HG03558 (cell line): ENCODE results near the gene ZBTB43.

ENCODE experiments used
- ATAC-seq: cut with Tn5 transposase; IDR thresholded peaks from one replicate; pipeline ENCODE4 v1.9.1; 2021; ENCODE audit warnings: moderate number of reproducible peaks; ENCODE audit not compliant: unreplicated experiment; ENCODE audit errors: extremely low read depth

ZBTB43 gene

DNA sequence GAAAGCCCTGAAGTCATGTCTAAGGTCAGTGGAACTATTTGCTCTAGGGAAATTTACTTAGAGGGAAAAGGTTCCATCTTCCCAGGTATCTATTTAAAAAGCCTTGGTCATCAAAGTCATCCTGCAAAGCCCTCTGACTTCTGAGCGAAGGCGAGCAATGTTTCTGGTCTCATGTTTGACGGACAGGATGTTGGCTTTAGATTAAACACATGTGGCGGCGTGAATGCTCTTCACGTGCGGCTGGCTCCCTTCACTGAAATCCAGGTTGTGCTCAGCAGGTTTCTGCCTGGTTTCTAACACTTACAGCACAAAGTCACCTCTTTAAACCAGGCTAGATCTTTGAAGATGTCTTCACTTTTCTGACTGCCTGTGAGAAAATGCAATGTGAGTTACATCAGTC lies 49.9 kb downstream of the ZBTB43 start:
- ATAC-seq = no peak

DNA sequence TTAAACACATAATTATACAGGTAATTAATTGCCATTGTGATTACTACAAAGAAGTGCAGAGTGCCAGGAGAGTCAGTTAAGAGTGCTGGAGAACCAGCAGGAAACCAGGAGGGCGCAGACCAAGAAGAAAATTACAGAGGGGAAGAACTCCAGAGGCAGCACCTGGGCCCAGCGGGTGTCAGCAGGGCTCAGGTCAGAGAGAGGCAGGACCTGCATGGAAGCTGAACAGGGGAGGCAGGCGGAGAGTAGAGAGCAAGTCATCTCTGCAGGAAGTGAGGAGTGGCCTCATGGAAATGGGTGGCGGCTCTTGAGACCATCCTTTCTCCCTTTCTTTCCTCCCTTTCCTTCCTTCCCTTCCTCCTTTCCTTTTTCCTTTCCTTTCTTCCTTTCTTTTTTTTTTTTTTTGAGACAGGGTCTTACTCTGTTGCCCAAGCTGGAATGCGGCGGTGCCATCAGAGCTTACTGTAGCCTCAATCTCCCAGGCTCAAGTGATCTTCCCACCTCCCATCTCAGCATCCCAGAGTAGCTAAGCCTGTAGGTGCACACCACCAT lies 51.6 kb downstream of the ZBTB43 start:
- ATAC-seq = no peak

DNA sequence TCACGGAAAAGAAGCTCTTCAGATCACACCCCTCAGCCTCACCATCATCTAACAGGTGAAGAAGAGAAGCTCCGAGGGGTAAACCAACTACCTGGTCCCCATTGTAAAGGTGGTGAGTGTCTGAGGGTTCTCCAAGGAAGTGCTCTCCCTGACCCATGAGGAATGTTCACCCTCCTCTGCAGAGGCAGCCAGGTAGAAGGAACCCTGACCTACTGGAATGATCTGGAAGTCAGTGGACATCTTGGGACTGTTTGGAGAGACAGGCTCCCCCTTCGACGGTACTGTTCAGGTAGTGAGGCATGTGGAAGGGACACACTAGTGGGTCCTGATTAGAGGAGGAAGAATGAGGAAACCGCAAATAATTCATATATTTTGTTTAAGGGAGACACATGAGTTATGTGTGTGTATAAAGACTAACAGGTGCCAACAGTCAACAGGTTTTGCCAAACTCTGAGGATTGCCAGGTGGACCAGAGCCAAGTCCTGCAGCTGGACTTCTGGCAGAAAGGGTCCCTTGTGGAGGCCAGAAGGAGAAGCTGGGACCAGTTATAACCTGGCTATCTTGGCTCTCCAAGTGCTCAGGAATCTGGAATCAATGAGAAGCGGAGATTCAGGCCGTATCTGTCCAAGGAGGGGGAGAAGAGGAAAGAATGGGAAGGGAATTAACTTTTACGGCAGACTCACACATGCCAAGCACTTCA lies 52.6 kb downstream of the ZBTB43 start:
- no peak for ATAC-seq

DNA sequence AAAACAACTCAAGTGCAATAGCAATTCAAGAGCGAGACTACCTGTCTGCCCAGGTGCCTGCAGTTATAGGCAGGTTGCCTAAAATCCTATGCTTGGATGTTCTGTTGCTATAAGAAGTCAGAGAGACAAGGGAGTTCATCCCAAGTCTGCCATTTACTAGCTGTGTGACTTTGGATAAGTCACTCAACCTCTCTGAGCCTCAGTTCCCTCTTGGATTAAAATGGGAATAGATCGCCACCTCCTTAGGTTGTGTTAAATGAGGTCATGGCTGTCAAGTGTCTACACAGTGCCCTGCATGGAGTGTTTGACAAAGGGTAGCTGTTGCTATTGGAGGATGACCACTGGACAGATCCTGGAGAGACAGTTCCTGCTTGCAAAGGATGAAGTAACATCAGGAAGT lies 54.3 kb downstream of the ZBTB43 start:
- no peak for ATAC-seq

DNA sequence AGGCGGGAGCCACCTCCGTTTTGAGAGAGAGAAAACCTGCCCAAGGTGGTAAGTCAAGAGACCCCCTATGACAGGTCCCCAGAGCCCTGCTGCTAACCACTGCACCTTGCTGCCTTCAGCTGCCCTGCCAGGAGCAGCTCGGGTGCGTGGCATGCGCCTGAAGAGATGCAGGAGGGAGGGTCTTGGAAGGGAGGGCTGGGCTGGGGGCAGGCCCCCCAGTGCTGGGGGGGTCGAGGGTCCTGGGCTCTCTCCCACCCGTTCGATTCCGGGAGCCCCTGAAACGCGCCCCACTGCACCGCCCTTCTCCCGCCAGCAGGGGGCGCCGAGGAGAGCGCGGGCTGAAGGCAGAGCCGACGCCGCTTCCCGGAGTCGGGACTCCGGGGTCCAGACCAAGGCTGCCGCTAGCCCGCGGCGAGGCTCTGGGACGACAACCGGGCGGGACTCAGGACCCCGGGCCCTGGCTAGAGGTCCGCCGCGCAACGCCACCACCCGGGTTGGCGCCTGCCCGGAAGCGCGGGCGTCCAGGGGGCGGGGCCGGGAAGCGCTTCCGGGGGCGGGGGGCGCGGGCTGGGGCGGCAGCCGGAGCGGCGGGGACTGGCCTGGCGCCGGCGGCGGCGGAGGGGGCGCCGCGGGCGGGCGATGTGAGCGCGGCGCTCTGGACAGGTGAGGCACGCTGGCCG lies 55.4 kb downstream of the ZBTB43 start, which contains the start of gene ZBTB34:
Gene ZBTB34 (plus strand): TSS at position 563 of the 680 bp plus-strand sequence. CDS start 18,761 bp downstream, outside the sequence.
- no peak for ATAC-seq

DNA sequence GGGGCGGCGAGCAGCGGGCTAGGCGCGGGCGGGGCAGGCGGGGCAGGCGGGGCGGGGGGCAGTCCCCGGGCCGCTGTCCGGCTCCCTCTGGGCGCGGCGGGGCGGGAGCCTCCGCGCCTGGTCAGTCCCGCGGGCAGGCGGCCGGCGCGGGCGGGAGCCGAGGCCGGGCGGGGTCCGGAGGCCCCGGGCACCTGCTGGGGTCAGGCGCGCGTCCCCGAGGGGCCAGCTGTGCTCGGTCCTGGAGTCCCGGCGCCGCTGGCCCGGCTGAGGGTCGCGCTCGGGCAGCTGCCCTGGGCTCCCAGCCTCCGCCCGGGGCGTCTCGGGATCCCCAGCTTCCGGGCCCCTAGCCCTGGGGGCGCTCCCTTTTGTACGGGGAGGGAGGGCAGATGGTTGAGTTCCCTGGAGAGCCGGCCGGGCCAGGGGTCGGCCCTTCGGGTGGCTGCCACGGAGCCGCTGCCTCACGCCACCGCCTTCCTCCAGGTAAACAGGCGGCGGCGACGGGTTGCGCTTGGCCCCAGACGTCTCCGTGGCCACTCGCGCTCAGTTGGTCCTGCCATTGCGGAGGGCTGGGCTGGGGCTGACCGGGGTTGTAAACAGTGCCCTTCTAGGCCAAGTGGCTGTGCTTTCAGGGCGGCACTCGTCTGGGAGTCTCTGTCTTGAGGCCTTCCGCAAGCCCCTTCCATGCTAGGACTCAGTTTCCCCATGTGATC lies 56.1 kb downstream of the ZBTB43 start:
- no peak for ATAC-seq

DNA sequence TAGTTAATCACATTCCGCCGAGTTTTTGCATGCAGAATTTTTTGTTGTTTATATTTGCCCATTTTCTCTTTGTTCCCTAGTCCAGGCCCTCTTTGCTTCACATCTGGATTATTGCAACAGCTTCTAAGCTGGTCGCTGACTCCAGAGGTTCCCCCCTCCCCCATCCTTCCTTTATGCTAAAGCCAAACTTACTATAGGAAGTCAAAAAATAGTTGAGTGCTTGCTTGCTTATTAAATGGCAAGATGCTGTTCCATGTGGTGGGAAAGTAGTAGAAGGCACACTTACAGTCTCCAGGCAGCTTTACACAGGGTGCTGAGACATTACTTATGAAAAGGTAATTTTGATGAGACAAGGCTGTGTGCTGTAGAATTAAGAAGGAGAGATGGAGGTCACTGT lies 56.9 kb downstream of the ZBTB43 start:
- ATAC-seq = no peak

DNA sequence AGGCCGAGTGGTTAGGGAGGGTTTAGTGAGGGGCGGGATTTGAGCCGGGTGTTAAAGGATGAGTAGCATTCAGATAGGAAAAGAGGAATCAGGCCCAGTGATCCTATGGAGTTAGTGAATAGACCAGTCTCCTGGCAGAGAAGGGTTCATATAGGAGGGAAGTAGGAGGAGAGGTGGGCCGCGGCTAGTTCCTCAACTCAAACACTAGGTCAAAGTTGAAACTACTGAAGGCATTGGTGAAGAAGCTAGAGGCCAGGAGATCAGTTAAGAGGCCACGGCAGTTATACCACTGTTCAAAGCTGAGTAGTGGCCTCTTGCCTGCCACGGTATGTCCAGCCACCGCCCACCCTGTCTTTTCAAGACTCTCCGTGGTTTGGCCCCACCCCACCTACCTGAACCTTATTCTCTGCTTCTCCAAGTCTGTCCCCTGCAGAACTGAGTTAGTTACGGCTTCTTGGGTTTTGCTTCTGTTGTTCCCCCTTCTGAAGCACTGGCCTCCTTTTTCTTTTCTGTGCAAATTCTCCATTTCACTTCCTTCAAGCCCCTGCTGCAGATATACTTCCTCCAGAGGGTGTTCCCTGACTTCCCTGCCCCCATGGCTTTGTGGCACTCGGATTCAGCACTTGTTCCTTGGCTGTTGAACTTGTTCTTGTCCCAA lies 57.4 kb downstream of the ZBTB43 start:
- ATAC-seq = no peak

DNA sequence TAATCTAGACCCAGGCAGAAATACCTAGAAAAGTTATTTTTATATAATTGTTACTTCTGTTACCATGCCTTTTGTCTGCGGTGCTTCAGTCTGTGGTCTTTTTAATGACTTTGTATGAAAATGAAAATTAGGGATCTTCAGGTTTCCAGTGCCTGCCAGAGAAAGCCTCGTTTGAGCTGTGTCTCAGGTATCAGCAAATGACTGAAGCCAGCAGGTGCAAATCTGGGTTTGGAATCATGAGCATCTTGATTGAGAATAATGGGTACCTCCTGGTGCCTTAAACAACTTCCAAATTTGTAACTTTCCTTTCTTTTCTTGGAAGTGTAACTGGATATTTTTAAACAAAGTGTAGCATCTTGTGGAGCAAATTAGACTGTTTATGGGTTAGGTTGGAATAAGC lies 59.9 kb downstream of the ZBTB43 start:
- ATAC-seq = no peak

DNA sequence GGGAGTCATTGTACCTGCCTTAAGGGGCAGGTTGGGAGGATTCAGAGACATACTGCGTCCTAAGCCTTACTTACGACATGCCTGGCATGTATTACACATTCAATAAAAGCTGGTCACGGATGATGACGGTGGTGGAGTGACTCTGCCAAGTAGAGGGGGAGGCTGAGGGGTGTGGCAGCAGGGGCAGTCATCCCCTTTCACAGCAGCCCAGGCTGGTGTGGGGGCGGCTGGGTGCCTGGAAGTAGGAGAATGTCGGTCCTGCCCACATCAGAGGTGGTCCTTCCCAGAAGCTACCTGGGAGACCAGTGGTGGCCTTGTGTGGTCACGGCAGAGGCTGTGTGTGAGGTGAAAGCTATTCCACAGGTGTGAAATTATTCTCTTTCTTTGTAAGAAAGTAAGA lies 64.5 kb downstream of the ZBTB43 start:
- no peak for ATAC-seq

DNA sequence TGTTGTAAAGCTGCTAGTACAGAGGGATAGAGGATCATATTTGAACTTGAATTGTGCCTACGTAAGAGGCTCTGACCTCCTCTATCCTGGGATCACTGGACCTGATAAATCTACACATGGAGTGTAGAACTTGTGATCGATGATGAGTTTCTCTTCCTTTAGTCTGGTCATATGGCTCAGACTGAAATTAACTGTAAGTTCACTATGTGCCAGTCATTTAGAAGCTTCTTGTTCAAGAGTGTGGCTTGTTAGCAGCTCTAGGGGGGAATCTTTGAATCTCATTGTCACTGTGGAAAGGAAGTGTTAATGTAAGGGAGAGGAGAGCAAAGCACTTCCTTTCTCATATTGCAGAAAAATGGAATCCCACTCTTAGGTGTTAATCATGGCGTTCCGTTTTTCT lies 67.7 kb downstream of the ZBTB43 start:
- ATAC-seq = no peak

DNA sequence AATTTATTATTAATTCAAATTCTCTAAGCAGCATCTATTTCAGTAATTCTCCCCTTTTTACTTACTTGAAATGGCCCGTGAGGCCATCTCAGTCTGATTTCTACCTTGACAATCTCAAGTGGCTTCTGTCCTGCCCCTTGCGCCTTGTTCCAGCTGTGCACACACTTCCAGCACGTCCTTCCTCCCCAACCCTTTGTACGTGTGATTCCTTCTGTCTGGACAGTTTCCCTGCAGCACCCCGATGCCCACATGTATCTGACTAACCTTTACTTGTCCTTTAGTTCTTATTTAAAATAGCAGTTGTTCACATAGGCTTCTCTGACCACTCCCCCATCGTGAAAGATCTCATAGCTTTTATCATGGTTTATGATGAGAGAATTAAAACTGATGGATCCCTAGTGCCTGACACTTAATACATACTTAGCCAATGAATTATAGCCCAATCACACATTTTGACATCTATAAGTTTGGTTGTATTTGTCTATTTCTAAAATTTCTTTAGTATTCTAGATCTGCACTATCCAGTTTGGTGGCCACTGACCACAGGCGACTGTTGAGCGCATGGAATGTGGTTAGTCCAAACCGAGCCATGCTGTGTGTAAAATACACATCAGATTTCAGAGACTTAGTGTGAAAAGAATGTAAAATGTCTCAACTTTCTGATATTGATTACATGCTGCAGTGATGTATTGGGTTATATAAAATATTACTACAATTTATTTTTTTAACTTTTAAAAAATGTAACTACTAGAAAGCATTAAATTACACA lies 69.9 kb downstream of the ZBTB43 start:
- no peak for ATAC-seq

DNA sequence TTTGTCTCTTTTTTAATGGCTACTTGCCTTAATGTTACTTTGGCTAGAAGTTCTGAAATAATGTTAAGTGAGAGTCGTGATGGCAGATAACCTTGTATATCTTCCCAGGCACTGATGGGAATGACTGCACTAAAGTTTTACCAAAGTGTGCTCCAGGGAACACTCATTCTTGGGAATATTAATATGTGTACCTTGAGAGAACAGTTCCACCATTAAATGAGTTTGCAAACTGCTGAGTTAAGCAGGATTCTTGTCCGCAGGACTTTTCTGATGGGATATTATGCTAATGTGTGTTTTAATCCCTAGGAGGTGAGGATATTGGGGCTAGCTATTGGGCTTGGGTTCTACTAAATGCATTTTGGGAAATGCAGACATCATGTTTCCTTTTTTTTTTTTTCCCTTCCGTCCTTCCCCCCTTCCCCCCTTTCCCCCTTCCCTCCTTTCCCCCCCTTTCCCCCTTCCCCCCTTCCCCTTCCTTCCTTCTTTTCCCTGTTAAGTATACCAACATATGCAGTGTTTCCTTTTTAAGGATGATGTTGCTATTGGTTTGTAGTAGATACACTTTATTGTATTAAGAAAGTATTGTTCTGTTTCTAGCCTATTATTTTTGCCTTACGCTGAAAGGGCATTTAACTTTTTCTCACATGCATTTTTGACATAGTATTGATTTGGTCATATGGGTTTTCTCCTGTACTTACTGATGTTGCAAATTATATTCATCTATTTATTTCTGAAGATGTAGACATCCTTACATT lies 71.1 kb downstream of the ZBTB43 start:
- ATAC-seq = no peak

DNA sequence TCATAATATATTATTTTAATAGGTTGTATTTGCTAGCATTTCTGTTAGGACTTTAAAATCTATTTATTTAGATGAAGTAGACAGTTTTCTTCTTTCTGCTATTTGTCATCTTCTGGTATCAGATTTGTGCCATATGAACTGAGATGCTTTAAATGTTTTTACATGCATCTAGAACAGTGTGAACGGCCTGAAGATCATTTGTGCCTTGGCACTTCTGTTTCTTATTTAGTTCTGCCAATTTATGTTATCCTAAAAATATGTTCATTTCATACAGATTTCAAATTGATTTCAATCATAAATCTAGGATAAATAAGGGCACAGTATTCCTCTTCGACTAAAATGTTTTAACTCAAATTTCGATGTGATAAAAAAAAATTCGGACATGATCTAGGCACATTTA lies 71.7 kb downstream of the ZBTB43 start:
- ATAC-seq = no peak

DNA sequence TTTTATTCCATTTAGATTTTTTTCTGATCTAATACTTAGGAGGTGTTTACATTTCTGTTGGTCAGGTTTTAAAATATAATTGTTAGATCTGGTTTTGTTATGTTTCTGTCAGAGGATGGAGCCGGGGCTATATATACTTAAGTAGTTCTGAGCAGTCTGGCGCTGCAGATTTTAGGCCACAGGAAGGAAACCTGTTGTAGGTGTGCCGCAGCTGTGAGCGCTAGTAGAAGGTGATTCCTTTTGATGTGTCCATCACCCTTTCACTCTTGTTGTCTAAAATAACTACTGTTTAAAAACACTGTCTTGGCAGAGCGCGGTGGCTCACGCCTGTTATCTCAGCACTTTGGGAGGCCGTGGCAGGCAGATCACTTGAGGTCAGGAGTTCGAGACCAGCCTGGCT lies 72.6 kb downstream of the ZBTB43 start:
- ATAC-seq = no peak

DNA sequence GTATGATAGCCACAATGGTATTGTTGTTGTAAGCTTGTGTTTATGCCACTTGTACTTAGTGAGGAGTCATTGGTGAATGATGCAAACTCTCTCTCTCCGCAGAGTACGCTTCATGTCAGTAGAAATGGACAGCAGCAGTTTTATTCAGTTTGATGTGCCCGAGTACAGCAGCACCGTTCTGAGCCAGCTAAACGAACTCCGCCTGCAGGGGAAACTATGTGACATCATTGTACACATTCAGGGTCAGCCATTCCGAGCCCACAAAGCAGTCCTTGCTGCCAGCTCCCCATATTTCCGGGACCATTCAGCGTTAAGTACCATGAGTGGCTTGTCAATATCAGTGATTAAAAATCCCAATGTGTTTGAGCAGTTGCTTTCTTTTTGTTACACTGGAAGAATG lies 74.4 kb downstream of the ZBTB43 start:
- no peak for ATAC-seq

DNA sequence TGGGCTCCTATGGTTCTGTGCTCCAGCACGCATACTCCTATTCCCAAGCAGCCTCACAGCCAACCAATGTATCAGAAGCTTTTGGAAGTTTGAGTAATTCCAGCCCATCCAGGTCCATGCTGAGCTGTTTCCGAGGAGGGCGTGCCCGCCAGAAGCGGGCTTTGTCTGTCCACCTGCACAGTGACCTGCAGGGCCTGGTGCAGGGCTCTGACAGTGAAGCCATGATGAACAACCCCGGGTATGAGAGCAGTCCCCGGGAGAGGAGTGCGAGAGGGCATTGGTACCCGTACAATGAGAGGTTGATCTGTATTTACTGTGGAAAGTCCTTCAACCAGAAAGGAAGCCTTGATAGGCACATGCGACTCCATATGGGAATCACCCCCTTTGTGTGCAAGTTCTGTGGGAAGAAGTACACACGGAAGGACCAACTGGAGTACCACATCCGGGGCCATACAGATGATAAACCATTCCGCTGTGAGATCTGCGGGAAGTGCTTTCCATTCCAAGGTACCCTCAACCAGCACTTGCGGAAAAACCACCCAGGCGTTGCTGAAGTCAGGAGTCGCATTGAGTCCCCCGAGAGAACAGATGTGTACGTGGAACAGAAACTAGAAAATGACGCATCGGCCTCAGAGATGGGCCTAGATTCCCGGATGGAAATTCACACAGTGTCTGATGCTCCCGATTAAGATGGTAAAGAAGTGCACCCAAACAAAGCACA lies 75.5 kb downstream of the ZBTB43 start:
- no peak for ATAC-seq

DNA sequence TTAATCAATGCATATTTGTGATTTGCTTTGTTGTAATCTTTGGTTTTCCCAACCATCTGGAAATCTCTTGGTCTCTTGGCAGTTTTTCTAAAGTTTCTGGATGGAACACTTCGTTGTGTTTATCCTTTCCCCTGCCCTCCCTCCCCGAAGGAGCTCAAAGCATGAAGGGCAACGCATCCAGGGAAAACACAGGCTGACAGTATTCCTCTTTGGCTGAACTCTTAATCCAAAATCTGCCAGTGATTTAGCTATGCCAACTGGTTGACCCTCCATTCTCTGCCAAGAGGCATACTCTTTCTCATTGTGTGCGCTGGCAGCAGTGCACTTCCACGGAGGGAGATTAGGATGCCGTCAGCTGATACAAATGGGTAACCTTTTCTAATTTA lies 76.1 kb downstream of the ZBTB43 start:
- no peak for ATAC-seq

DNA sequence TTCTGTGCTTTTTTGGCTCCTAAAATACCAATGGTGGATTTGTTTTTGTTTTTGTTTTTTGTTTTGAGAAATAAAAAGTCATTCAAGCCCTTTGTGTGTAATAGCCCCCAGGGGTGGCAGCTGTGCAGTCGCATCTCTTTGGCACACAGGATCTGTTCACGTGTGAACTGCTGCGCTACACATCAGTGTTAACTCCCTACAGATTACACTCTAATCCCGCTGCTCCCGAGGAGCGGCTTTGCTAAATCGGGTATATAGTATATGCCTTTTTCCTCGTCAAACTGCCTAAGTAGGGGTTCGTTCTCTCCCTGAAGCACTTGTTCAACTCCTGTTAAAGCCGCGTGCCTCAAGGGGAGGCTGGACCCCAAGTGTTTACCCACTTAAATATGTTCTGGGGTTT lies 77.9 kb downstream of the ZBTB43 start:
- ATAC-seq = no peak
